ENCODE data around the gene TMEM51. TPM values are rescaled to one million over a fixed set of nuclear protein-coding genes. Genes with fewer than 3 reads are reported as not detected.

The TMEM51 gene
- total and polyA plus RNA-seq, 9 of the 15 experiments (the other 6 are each of a cell fraction or from before 2014, with no cell fraction given), result 0.06 to 1.4 (median 0.58) TPM

GRCh38 chr1:15177710-15178166 lies 24.2 kb downstream of the TMEM51 start (continued):
- no peak for TF ChIP-seq AFF1 (IDR thresholded peaks at IDR 0.05; ENCODE audit: low read depth in 1 of 2, partially characterized antibody in 2 of 2)
- TF ChIP-seq ZFP36 (IDR thresholded peaks at IDR 0.05; ENCODE audit: low read depth, low read length, partially characterized antibody), result no peak
- 0 out of 2 replicates have a peak, but pooled peaks have one; percentile 27 for TF ChIP-seq SMAD4 (CRISPR knock-in tag; conservative IDR thresholded peaks at IDR 0.05)
- TF ChIP-seq NKRF (IDR thresholded peaks at IDR 0.05; ENCODE audit: borderline replicate concordance), result no peak
- TF ChIP-seq ZNF324 (CRISPR knock-in tag; IDR thresholded peaks at IDR 0.05), result no peak
- TF ChIP-seq FOXM1 (IDR thresholded peaks at IDR 0.05; ENCODE audit: low read depth), result no peak; the same call in 1 of the 2 replicates
- TF ChIP-seq FOXM1 (CRISPR knock-in tag; IDR thresholded peaks at IDR 0.05; ENCODE audit: low read depth), result no peak
- TF ChIP-seq LARP7 (IDR thresholded peaks at IDR 0.05), result no peak
- TF ChIP-seq HMGXB4 (CRISPR knock-in tag; IDR thresholded peaks at IDR 0.05), result no peak
- no peak for TF ChIP-seq ZNF121 (CRISPR knock-in tag; conservative IDR thresholded peaks at IDR 0.05)
- no peak for TF ChIP-seq XRCC5 (IDR thresholded peaks at IDR 0.05; ENCODE audit: low read depth, low read length)
- TF ChIP-seq MCM7 (IDR thresholded peaks at IDR 0.05), result no peak
- no peak for TF ChIP-seq SP1 (CRISPR knock-in tag; IDR thresholded peaks at IDR 0.05)
- TF ChIP-seq ZNF431 (CRISPR knock-in tag; IDR thresholded peaks at IDR 0.05), result no peak
- TF ChIP-seq VEZF1 (CRISPR knock-in tag; IDR thresholded peaks at IDR 0.05), result peak; percentile 47; the same call in 1 of the 2 replicates
- TF ChIP-seq ZNF347 (CRISPR knock-in tag; IDR thresholded peaks at IDR 0.05; ENCODE audit: low read depth), result no peak
- no peak for TF ChIP-seq PTBP1 (IDR thresholded peaks at IDR 0.05; ENCODE audit: low read depth, low read length)
- no peak for TF ChIP-seq HES1 (IDR thresholded peaks at IDR 0.05; ENCODE audit: low read depth)
- no peak for TF ChIP-seq ZNF511 (CRISPR knock-in tag; IDR thresholded peaks at IDR 0.05)
